ENCODE data around the gene SPINK7.
"Not testable (repeated sequence)": the region's sequence is repeated elsewhere in the genome, so short reads cannot be mapped to it uniquely, and the experiment has no call there.

Gene SPINK7

DNA sequence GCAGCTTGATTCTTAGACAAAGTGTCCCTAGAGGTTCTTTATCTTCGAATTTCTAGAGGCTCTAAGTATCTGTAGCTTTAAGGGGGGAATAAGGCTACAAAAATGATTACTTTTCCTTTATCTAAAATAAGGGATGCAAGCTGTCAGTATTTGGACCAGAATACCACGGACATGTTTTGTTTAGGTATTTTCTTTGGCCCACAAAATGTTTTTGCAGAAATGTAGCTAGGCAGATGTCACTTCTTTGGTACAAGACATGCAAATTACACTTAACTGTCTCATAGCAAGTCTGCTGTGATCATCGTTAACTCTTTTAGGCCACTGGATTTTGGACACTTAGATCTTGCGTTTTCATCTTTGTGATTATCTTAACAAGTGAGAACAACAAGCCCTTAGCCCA, 2.5 kb downstream of the SPINK7 start:
- in situ Hi-C loops (cut with HindIII; ENCODE audit: low pct_unique_long_range_greater_than_20kb, low sequenced_read_pairs) = no loop called here
- TF ChIP-seq JUND (IDR thresholded peaks at IDR 0.05; ENCODE audit: low read depth) = no peak
- no peak for DNase-seq (ENCODE audit: low read depth in 1 of 2, low spot score in 1 of 2)

DNA sequence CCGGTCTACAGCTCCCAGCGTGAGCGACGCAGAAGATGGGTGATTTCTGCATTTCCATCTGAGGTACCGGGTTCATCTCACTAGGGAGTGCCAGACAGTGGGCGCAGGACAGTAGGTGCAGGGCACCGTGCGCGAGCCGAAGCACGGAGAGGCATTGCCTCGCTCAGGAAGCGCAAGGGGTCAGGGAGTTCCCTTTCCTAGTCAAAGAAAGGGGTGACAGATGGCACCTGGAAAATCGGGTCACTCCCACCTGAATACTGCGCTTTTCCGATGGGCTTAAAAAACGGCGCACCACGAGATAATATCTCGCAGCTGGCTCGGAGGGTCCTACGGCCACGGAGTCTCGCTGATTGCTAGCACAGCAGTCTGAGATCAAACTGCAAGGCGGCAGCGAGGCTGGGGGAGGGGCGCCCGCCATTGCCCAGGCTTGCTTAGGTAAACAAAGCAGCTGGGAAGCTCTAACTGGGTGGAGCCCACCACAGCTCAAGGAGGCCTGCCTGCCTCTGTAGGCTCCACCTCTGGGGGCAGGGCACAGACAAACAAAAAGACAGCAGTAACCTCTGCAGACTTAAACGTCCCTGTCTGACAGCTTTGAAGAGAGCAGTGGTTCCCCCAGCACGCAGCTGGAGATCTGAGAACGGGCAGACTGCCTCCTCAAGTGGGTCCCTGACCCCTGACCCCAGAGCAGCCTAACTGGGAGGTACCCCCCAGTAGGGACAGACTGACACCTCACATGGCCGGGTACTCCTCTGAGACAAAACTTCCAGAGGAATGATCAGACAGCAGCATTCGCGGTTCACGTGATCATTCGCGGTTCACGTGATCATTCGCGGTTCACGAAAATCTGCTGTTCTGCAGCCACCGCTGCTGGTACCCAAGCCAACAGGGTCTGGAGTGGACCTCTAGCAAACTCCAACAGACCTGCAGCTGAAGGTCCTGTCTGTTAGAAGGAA, 8.1 kb downstream of the SPINK7 start:
- in situ Hi-C loops (cut with HindIII; ENCODE audit: low pct_unique_long_range_greater_than_20kb, low sequenced_read_pairs); DNase-seq (ENCODE audit: low read depth in 1 of 2, low spot score in 1 of 2): not testable (repeated sequence)

DNA sequence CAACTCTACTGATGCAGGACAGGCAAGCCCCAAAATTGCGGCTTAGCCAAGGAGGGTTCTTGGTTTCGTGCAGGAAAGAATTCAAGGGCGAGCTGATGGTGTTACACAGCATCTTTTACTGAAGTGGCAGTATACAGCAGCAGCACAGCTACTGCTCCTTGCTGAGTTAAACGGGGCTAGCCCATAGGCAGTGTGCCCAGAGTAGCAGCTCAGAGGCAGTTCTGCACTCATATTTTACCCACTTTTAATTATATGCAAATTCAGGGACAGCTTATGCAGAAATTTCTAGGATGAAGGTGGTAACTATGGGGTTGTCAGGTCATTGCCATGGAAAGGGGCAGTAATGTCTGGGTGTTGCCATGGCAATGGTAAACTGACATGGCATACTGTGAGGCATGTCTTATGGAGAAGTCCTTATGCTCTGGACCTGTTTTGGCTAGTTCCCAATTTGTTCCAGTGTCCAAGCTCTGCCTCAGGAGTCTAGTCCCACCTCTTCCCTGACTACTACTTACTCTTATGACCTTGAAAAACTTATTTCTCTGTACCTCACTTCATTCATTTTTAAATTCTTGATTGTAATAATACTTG, 21.1 kb downstream of the SPINK7 start:
- DNase-seq (ENCODE audit: low read depth in 1 of 2, low spot score in 1 of 2) = no peak
- no peak for TF ChIP-seq JUND (IDR thresholded peaks at IDR 0.05; ENCODE audit: low read depth)
- in situ Hi-C loops (cut with HindIII; ENCODE audit: low pct_unique_long_range_greater_than_20kb, low sequenced_read_pairs) = no loop called here

DNA sequence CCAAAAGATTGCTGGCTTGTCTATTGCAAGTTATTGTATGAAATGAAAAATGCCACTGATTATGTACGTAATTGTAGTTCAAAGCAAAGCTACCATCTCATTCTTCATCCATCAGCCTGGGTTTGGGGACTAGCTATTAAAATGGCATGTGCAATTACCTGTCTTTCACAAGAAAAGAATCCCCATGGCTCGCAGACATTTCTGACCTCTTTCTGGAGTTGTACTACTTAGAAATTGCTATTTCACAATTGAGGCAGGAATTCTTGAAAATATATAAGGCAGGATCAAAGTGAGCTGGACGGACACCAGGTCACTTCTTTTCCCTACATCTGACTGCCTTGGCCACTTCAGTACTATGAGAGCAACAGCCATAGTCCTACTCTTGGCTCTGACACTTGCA, 23.0 kb downstream of the SPINK7 start, which contains the start of gene SPINK9:
TSS of gene SPINK9 (plus strand) at position 301 of the 400 bp plus-strand sequence. CDS start at position 356, 55 bp downstream.
- DNase-seq (ENCODE audit: low read depth in 1 of 2, low spot score in 1 of 2) = no peak
- no peak for TF ChIP-seq JUND (IDR thresholded peaks at IDR 0.05; ENCODE audit: low read depth)
- in situ Hi-C loops (cut with HindIII; ENCODE audit: low pct_unique_long_range_greater_than_20kb, low sequenced_read_pairs) = no loop called here

DNA sequence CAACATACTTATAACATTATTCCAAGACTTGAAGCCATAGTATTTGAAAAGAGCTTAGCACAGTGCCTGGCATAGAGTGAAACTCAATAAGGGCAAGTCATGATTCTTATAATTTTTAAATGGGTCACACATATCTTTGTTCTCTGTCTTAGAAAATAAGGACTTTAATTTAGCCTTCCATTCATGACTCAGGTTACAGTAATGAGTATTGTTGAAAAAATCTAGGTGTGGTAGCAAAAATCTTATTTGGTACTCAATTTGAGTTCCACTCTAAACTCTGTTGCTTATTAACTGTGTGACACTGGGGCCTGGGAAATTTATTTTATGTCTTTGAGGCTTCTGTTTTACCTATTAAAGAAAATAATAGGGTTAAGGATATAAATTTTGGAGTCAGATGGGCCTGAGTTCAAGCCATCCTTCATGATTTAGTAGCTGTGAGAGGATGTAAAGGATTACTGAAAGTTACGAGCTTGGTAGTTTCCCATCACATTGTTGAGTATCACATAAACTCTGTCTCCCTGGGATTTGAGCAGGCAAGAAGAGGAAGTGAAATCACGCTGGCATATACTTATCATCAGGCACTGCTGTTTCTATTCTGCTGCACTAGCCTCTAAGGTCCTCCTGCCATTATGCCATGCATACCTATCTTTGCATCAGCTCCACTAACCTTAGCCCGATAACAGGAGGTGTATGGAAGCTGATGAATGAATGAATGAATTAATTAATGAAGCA, 24.6 kb downstream of the SPINK7 start:
- in situ Hi-C loops (cut with HindIII; ENCODE audit: low pct_unique_long_range_greater_than_20kb, low sequenced_read_pairs) = no loop called here
- no peak for TF ChIP-seq JUND (IDR thresholded peaks at IDR 0.05; ENCODE audit: low read depth)
- no peak for DNase-seq (ENCODE audit: low read depth in 1 of 2, low spot score in 1 of 2)

DNA sequence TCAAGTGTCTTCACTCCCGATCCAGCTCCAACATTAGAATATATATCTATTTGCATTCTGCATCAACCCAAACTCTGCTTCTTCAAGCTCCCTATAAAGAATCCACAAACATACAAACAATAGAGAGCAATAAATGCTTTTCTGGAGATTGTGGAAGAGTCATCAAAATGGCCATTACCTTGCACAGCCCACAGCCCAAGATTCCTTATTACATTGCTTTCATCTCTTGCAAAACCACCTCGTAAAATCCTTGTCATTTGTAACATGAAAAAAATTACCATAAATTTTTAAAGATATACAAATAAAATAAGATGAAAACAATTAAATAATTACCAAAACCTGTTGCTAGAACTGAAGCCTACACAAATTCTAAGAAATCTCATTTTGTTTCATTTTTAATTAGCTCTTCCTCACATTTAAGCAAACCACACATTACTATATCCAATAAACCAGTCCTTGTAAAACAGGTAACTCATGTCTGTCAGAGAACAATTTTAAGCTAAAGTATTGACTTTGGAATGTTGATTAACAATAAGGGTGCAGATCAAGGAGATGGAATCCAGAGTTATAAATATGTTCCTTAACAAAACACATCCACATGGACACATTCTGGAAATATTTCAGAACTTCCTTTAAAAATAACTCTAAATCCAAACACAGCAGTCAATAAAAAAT, 30.3 kb downstream of the SPINK7 start:
- no peak for TF ChIP-seq JUND (IDR thresholded peaks at IDR 0.05; ENCODE audit: low read depth)
- peak in 1 of 2 experiments; percentile 29 for DNase-seq (ENCODE audit: low read depth in 1 of 2, low spot score in 1 of 2)
- in situ Hi-C loops (cut with HindIII; ENCODE audit: low pct_unique_long_range_greater_than_20kb, low sequenced_read_pairs) = no loop called here

DNA sequence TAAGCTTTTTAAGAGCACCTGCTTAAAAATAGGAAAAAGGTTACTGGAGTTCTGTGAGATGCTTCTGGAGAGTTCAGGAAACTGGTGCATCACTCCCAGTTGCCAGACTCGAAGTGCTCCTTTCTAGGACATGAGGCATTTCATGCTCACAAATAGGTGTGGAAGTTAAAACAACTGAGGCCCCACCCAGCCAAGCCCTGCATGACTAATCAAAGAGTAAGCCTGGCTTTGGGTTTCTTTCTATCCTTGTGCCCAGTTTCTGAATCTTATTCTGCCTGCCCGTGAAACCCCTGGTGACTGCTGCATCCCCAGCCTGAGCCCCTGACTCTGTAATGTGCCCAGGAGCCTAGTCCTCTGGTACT, 30.8 kb downstream of the SPINK7 start:
- peak in 1 of 2 experiments; percentile 22 for DNase-seq (ENCODE audit: low read depth in 1 of 2, low spot score in 1 of 2)
- TF ChIP-seq JUND (IDR thresholded peaks at IDR 0.05; ENCODE audit: low read depth) = no peak
- in situ Hi-C loops (cut with HindIII; ENCODE audit: low pct_unique_long_range_greater_than_20kb, low sequenced_read_pairs) = no loop called here

DNA sequence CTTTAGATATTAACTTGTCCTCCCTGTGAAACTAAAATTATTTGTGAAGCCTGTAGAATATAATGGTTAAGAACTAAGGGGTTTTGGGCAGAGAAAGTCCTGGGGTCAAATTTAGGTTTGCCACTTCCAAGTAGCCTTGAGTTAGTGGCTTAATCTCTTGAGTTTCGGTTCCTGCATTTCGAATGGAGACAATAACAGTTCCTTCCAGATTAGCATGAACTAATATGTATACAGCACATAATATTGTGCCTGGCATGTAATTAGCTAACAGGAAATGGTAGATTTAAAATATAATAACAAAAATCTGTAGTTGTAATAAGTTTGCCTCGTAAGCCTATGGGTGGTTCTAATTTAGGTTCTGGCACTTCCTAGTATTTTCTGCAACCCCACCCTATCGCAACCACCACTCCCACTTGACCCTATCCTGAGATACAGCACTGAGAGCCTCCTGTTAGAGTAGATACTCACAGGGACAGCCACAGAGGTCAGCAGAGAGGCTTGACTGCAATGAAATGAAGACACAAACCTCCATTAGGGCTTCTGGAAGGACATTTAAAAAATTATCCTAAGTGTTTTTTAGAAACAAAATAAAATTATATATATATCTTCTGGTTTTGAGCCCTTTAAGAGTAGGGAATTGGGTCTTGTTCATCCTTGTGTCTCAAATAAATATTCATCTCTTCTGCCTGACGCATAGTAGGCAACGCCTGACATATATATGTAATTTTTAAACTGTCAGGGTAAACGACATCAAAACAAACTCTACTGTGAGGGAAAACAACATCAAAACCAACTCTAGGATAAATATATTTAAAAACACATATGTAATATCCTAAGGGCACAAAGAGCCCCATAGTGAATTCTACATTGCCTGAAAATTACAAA, 31.6 kb downstream of the SPINK7 start:
- TF ChIP-seq JUND (IDR thresholded peaks at IDR 0.05; ENCODE audit: low read depth) = no peak
- in situ Hi-C loops (cut with HindIII; ENCODE audit: low pct_unique_long_range_greater_than_20kb, low sequenced_read_pairs) = no loop called here
- DNase-seq (ENCODE audit: low read depth in 1 of 2, low spot score in 1 of 2) = no peak

DNA sequence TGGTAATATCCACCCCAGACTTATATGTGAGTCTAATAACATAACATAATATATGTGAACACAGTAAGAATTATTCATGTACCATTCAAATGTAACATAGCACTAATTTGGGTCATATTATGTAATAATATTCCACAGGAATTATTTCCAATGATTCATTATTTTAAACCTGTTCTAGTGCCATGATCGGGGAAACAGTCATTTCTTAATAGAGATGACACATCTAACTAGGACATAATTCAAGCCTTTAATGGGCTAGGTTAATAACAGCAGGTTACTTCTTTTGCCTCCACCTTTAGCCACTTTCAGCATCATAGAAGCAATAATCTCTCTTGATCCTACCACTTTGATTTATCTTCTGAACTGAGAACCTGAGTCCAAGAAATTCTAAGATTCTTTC, 35.5 kb downstream of the SPINK7 start:
- in situ Hi-C loops (cut with HindIII; ENCODE audit: low pct_unique_long_range_greater_than_20kb, low sequenced_read_pairs) = no loop called here
- DNase-seq (ENCODE audit: low read depth in 1 of 2, low spot score in 1 of 2) = no peak
- no peak for TF ChIP-seq JUND (IDR thresholded peaks at IDR 0.05; ENCODE audit: low read depth)

DNA sequence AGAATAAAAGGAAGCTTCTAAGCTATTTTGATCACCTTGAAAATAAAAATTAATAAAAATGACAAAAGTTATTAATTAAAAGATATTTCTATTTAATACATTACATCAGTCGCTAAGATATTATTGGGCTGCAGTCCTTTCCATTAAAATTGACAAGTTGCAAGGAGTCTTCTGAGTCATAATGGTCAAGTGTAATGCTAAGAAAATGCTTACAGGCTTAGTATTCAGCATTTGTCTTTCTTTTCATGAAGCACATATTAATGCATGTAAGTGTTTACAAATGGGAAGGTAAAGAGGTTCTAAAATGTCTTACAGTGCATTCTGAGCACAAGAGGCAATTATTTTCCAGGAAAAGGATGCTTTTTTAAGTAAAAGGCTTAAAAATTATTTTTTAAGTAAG, 40.5 kb downstream of the SPINK7 start:
- in situ Hi-C loops (cut with HindIII; ENCODE audit: low pct_unique_long_range_greater_than_20kb, low sequenced_read_pairs) = no loop called here
- DNase-seq (ENCODE audit: low read depth in 1 of 2, low spot score in 1 of 2) = no peak
- TF ChIP-seq JUND (IDR thresholded peaks at IDR 0.05; ENCODE audit: low read depth) = no peak

DNA sequence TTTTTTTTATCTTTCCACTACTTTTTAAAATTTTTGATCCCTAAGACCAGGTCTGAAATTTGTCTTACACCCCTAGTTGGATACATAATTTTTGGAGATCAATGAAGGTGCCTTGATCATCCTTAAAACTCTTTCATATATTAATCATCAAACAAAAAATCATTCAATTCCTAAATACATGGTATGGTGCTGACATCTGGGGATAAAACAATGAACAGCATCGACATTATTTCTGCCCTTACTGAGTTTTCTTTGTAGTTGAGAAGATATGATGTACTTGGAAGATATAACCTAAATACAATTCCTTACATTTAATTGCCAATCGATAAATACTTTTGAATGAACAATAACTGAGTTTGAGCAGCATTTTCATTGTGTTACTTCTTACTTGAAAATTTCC, 41.4 kb downstream of the SPINK7 start:
- no peak for TF ChIP-seq JUND (IDR thresholded peaks at IDR 0.05; ENCODE audit: low read depth)
- DNase-seq (ENCODE audit: low read depth in 1 of 2, low spot score in 1 of 2) = no peak
- in situ Hi-C loops (cut with HindIII; ENCODE audit: low pct_unique_long_range_greater_than_20kb, low sequenced_read_pairs) = no loop called here
